Kidney (tissue), 14 donors: ENCODE data around the gene ZNF521. TPM values are rescaled to one million over a fixed set of nuclear protein-coding genes. Genes with fewer than 3 reads are reported as not detected.

Source experiments
- DNase-seq, 5 donors: peaks; one replicate each; pipeline ENCODE4 v3.0.0-alpha.2; 2013 to 2020
- FAIRE-seq: peaks from 2 replicates; lab custom pipeline; 2012; peaks lifted over from hg19 to GRCh38; lab: Jason Lieb, UNC
- H3K27ac ChIP-seq, 2 donors: one replicate each; pipeline ENCODE4 v1.7.0; 2013; ENCODE audit warnings: low read depth in 2 of 2, low read length in 2 of 2, inconsistent platforms in 1 of 2
- H3K27me3 ChIP-seq: one replicate; pipeline ENCODE4 v1.7.1; 2013; ENCODE audit warnings: low read length, inconsistent platforms; ENCODE audit not compliant: control insufficient read depth, insufficient read depth
- H3K36me3 ChIP-seq, 3 donors: one replicate each; pipeline versions ENCODE4 v1.7.0 to v1.7.1; 2013; ENCODE audit warnings: low read length in 3 of 3, control low read depth in 1 of 3, inconsistent platforms in 1 of 3; ENCODE audit not compliant: insufficient read depth in 3 of 3, control insufficient read depth in 2 of 3
- H3K4me1 ChIP-seq, 3 donors: one replicate each; pipeline versions ENCODE4 v1.7.0 to v1.7.1; 2013; ENCODE audit warnings: low read length in 3 of 3, inconsistent platforms in 1 of 3, low read depth in 1 of 3; ENCODE audit not compliant: control insufficient read depth in 2 of 3, insufficient read depth in 2 of 3
- H3K4me3 ChIP-seq, 3 donors: one replicate each; pipeline versions ENCODE4 v1.7.0 to v1.8.1; 2013; ENCODE audit warnings: low read length in 3 of 3, control low read depth in 1 of 3, inconsistent platforms in 1 of 3
- H3K9ac ChIP-seq, 3 donors: one replicate each; pipeline versions ENCODE4 v1.7.0 to v1.7.1; 2013; ENCODE audit warnings: low read length in 3 of 3, control low read depth in 1 of 3, inconsistent platforms in 1 of 3
- H3K9me3 ChIP-seq, 3 donors: one replicate each; pipeline versions ENCODE4 v1.7.0 to v1.7.1; 2013; ENCODE audit warnings: low read length in 3 of 3, control low read depth in 1 of 3, inconsistent platforms in 1 of 3; ENCODE audit not compliant: control insufficient read depth in 2 of 3, insufficient read depth in 1 of 3
- intact Hi-C: fragments of 100-400 bp; cut with DNase I; formaldehyde crosslinking; loops from one replicate; pipeline ENCODE4 v1.11.1; 2022
- polyA plus RNA-seq: library from polyadenylated mRNA; stranded (reverse); fragments of 350-450 nt; fragmentation: Illumina TruSeq; extraction: RNeasy Lipid Tissue Mini Kit (QIAGEN cat#74804); gene quantifications from one replicate; pipeline ENCODE4 v1.2.3, GENCODE V29; 2014; ENCODE audit warnings: low read depth, low replicate concordance; ENCODE audit not compliant: insufficient read depth
- total RNA-seq: library from RNA; stranded (reverse); fragmentation: NEBNext Ultra II Directional; extraction: Animal tissue kit (Norgen Biotek cat#: 25700); gene quantifications from one replicate; pipeline ENCODE4 v1.2.1, GENCODE V29; 2021
- TF ChIP-seq, protein P1 (sequence below): IDR thresholded peaks from 3 replicates; pipeline ENCODE4 v1.5.1; 2012; ENCODE audit warnings: mild to moderate bottlenecking, moderate library complexity, borderline replicate concordance; ENCODE audit not compliant: insufficient read depth; ENCODE audit errors: extremely low read depth
- donor health status: control.
- donor health status: control.
- donor health status: control.
- donor health status: control.
- donor health status: control.
- donor health status: DM: yes; HTN: yes; CAD: no.
- donor health status: Normal renal cell carcinoma (clear cell type).

ZNF521 gene
- total and polyA plus RNA-seq, 2 donors from 2014 or later: 1.8 to 18.0 TPM

DNA sequence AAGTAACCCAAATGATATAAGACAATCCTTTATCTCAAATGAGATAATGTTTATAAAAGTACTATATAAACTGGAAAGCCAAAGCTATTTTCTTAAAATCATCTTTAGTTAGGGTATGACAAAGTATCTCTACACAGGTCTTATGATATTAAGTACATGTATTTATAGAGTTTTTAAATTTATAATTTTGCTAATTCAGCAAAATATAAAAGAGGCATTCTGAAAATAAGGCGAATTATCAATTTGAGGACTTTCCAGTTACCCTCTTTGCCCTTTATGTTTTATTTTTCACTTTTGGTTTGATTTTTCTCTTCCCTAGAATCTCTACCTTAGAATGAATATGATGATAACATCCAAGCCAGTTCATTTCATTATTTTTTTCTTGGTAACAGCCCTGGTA, 115.2 kb downstream of the ZNF521 start:
- Histone ChIP-seq H3K4me3 (no peak overlapping the region), H3K27me3 (no peaks in the 10 kb centered on the region), H3K9ac (no peak overlapping the region), H3K4me1 (peaks cover 0 to 6% (median 0%) of the 10 kb centered on the region in 3 donors), H3K36me3 (no peaks in the 10 kb centered on the region), H3K27ac (no peak overlapping the region), H3K9me3 (no peaks in the 10 kb centered on the region)
- FAIRE-seq (no peak), DNase-seq (no peak)
- TF ChIP-seq, protein P1, sequence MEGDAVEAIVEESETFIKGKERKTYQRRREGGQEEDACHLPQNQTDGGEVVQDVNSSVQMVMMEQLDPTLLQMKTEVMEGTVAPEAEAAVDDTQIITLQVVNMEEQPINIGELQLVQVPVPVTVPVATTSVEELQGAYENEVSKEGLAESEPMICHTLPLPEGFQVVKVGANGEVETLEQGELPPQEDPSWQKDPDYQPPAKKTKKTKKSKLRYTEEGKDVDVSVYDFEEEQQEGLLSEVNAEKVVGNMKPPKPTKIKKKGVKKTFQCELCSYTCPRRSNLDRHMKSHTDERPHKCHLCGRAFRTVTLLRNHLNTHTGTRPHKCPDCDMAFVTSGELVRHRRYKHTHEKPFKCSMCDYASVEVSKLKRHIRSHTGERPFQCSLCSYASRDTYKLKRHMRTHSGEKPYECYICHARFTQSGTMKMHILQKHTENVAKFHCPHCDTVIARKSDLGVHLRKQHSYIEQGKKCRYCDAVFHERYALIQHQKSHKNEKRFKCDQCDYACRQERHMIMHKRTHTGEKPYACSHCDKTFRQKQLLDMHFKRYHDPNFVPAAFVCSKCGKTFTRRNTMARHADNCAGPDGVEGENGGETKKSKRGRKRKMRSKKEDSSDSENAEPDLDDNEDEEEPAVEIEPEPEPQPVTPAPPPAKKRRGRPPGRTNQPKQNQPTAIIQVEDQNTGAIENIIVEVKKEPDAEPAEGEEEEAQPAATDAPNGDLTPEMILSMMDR: no peak
- intact Hi-C loops: no loop called here

DNA sequence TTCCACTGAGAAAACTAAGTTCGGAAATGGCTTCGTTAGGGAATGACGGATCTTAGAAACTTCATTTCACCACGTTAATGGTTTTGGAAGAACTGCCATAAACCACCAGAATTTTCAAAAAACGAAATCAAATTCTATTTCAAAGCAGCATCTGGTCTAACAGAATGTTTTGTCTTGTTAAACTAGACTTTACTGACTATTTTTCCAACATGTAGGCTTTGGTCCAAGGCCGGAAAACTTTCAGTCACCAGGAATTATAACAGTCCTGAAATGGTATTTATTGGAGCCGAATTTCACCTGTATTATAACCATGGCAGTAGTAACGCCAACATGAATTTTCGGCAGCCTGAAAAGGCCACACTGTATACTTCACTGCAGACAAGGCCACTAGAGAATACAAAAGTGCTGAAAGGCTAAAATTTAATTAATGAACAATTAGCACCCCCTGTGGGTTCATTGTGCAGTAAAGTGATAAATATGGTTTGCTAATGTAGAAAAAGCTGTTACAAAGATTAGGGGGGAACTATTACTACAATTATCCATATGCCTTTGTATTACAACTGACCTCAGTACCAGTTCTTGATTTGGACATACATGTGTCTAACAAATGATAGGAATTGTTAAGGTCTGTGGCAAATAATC, 116.4 kb downstream of the ZNF521 start:
- no peak overlapping the region for H3K9ac ChIP-seq
- FAIRE-seq (no peak), DNase-seq (no peak)
- peaks cover 0 to 6% (median 2%) of the 10 kb centered on the region in 3 donors for H3K4me1 ChIP-seq
- H3K27me3 ChIP-seq: no peaks in the 10 kb centered on the region
- TF ChIP-seq, protein P1: no peak
- H3K36me3 ChIP-seq: no peaks in the 10 kb centered on the region
- intact Hi-C loops: no loop called here
- no peak overlapping the region for H3K27ac ChIP-seq
- peak overlapping the region in 1 of 3 donors; percentile 37 for H3K4me3 ChIP-seq
- no peaks in the 10 kb centered on the region for H3K9me3 ChIP-seq

DNA sequence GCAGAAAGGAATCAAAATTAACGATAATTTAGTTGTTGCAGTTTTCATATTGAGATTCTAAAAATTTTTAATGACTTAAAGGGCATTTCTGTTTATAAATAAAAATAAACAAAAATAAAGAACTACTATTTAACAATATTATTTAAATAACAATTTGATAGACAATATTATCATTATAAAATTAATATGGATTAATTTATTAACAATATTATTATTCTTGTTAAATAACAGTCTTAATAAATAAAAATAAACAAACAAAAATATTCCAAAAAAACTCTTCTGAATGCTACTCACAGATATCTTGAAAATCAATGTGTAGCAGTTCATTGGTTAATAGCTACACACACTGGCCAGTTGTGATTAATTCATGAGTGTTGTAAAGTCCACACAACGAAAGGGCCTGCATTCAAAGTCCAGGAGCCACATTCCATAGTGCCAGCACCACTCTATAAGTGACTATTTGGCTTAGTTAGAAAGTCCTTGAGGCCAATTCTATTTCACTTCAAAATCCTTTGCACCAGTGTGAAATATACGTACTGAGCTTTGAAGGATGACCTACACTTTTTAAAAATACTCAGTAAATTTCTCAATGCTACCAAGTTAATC, 117.1 kb downstream of the ZNF521 start:
- Histone ChIP-seq H3K4me1 (peaks cover 0 to 8% (median 6%) of the 10 kb centered on the region in 3 donors), H3K27me3 (no peaks in the 10 kb centered on the region), H3K9ac (no peak overlapping the region), H3K27ac (no peak overlapping the region), H3K9me3 (no peaks in the 10 kb centered on the region), H3K4me3 (peak overlapping the region in 1 of 3 donors; percentile 37), H3K36me3 (no peaks in the 10 kb centered on the region)
- TF ChIP-seq, protein P1: no peak
- DNase-seq (peak in 2 of 5 donors; percentile 52 to 55), FAIRE-seq (peak; percentile 95)
- intact Hi-C loops: no loop called here
